GM12874 (cell line): Measurements from ENCODE around the gene KSR1.

Source experiments
- CTCF ChIP-seq: IDR thresholded peaks from 2 replicates; pipeline ENCODE4 v1.5.1; 2011; ENCODE audit warnings: low read depth, mild to moderate bottlenecking, control low read depth, low read length, moderate library complexity; ENCODE audit not compliant: insufficient read depth

Gene KSR1

DNA sequence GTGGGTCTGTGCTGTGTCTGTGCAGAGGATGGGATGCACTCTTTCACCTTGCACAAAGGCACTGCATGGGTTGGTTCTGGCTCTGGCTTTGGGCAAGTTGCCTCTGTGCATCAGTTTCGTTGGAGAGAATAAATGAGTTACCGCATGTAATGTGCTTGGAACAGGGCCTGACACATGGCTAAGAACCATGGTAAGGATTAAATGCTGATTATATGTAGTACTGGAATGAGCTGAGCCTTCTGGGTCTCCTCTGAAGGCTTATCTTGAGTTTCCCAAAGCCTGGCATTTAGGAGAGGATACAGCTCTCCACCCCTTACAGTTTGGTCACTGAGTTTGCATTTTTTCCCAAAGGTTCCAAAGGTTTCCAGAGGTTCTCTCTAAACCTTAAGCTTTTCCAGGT is 69.1 kb downstream of the KSR1 start:
- no peak for TF ChIP-seq CTCF

DNA sequence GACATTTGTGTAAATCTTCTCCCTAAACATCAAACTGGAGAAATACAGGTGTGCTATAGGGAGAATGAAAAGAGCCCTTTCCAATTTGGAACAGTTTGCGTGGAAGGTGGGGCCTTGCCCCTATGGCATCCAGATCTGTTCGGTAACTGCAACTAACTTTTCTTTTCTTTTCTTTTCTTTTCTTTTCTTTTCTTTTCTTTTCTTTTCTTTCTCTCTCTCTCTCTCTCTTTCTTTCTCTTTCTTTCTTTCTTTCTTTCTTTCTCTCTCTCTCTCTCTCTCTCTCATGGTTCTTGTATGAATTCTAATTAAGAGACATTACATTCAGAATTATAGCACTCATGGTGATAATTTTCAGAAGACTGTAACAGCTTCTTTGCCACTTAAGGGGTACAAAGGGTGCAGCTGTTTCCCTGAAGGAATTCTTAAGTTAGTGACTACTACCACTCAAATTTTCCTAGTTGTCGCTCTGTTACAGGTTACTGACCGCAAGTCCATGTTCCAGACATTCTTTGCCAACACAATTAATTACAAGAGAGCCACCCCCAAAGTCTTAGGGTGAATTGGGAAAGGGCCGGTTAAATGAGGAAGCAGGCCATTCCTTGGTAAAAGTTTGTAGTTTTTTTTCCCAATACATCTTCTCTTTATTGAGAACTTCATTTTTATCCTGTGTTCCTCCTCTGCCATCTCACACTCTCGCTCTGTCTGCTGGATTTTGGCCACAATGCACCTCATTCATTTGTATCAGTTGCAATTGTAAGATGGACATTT is 69.8 kb downstream of the KSR1 start:
- no peak for TF ChIP-seq CTCF

GRCh38 chr17:27526604-27527002 is 70.4 kb downstream of the KSR1 start:
- TF ChIP-seq CTCF = no peak

DNA sequence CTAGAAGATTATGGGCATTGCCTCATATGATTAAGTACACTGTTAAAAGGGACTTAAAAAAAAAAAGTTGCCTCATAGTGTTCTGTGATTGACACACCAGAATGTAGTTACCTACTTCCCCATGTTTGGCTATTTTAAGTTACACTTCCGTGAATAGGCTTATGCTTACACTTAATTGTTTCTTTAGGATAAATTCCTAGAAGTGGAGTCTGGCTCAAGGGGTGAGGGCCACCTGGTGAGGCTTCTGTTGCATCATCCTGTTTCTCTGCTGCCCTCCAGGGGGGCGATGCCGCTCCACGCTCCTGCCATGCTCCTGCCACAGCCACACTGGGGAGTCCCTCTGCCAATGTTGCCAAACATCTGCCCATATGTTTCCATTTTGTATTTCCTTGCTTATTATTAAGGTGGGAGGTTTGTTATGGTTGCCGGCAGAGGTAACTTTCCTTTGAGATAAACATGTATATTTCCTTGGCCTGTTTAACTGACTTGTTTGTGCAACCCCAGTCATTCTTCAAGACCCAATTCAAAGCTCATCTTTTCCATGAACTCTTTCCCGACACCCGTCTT is 73.1 kb downstream of the KSR1 start:
- 0 out of 2 replicates have a peak, but pooled peaks have one; percentile 17 for TF ChIP-seq CTCF

DNA sequence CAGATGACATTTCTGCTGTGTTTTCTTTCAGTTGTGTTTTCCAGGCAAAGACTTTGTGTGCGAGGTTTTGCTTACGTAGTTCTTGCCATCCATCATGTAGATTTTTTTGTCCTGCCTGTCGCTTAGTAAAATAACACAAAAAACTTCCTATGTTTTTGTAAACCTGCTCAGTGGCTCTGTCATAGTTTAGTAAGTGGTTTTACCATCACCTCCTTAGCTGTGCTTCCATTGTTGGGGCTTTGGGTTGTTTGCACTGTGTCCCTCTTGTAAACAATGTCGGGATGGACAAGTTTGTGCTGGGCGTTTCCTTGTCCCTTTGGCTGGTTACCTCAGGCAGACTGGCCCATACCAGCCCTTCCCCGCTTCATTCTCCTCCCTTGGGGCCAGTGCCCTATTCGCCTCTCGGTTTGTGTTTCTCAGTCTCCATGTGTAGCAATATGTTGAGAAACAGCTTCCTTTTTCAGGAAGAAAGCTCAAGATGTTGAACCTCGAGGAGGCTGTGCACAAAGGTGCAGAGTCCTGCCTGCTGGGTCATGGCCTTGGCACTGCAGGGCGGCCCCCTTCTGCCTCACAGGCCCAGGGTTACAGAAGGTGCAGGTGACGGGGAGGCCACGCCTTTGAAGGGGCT is 74.6 kb downstream of the KSR1 start:
- TF ChIP-seq CTCF = no peak

DNA sequence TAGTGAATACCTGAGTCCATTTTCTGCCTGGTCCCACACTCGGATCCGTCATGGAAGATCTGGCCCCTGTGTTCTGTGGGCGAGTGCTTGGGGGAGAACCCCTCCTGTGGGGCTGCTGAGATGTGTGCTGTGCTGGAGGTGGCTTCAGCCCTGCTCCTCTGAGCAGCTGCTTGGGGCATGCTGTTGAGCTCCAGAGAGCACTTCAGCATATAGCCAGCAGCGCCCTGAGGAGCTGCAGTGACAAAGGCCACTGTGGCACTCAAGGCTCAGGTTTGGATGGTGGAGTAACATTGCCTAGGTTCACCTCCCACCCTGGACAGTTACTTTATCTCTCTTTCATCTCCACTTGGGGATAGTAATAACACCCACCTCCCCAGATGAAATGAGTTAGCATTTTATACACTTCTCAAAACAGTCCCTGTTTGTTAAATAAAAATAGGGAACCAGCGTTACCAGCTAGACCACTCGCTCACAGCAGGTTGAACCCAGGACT is 75.3 kb downstream of the KSR1 start:
- no peak for TF ChIP-seq CTCF
